Cardiac fibroblast (primary cell): ENCODE results near the gene TWIST1.

Source experiments
- DNase-seq, 2 donors: peaks; one replicate each; pipeline versions ENCODE4 v3.0.0 to v3.0.0-alpha.2; 2010; ENCODE audit warnings: low read depth in 2 of 2
- H3K4me3 ChIP-seq, 2 donors: replicated peaks in 1 of 2; 1 replicate in 1 of 2; 2 replicates in 1 of 2; pipeline ENCODE4 v1.5.1; 2011; ENCODE audit warnings: low read depth in 2 of 2, low read length in 2 of 2, mild to moderate bottlenecking in 2 of 2, moderate library complexity in 1 of 2
- TF ChIP-seq, protein P1 (sequence below): IDR thresholded peaks from one replicate; pipeline ENCODE4 v1.5.1; 2011; ENCODE audit warnings: low read depth, mild to moderate bottlenecking, low read length, inconsistent platforms

The TWIST1 gene

DNA sequence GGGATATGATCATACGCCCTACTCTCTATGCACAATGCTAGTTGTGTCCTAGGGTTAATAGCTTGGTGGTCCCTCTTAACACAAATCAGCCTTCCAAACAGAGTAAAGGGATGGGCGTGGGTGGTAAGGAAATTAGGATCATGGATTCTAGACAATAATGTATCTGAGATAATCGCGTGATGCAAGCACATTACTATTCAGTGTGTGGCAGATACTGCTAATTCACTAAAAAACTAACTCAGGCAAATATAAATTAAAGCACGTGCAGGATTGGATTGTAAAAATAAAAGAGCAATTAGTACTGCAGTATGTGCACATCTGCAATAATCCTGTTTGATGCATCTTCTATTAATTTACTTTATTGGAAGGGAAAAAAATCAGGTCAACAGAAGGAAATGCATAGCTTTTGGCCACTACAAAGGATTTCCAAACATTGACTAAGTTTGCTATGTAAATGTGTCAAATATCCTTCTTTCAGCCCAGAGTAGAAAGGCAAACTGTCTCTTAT, 22.0 kb downstream of the TWIST1 start:
- DNase-seq: no peak
- H3K4me3 ChIP-seq: no peak overlapping the region
- TF ChIP-seq, protein P1, sequence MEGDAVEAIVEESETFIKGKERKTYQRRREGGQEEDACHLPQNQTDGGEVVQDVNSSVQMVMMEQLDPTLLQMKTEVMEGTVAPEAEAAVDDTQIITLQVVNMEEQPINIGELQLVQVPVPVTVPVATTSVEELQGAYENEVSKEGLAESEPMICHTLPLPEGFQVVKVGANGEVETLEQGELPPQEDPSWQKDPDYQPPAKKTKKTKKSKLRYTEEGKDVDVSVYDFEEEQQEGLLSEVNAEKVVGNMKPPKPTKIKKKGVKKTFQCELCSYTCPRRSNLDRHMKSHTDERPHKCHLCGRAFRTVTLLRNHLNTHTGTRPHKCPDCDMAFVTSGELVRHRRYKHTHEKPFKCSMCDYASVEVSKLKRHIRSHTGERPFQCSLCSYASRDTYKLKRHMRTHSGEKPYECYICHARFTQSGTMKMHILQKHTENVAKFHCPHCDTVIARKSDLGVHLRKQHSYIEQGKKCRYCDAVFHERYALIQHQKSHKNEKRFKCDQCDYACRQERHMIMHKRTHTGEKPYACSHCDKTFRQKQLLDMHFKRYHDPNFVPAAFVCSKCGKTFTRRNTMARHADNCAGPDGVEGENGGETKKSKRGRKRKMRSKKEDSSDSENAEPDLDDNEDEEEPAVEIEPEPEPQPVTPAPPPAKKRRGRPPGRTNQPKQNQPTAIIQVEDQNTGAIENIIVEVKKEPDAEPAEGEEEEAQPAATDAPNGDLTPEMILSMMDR: no peak

DNA sequence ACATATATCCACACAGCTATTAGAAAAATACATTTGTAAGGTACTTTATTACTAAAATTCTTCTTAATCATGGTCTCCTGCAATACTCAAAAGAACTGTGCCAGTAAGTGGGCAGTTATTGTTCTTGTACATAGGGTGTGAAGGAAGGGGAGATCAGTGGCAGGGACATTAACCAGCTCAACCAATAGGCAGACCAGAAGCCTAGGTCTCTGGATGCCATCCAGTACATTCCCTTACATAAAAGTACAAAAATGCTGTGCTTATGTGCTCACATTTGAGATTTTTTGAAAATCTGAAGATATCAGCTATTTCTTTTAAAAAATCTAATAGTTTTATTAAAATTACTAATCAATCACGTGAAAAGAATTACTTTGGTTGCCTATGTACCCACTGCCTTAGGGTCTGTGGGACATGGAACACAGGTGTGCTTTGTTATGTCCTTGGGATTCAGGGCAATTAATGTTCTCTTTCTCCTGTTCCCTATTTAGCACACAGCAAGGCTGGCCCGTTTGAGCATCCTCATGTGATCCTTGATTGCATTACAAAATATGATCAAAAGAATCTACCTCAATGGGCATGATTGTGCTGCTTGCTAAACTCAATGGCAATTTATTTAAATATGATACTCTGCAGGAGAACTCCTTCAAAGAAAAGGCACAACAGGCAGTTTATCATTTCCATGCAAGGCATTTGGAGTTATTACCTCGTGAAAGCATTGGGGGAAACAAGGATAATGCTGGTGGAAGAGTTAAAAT, 22.7 kb downstream of the TWIST1 start:
- DNase-seq: no peak
- TF ChIP-seq, protein P1: no peak
- H3K4me3 ChIP-seq: no peak overlapping the region

DNA sequence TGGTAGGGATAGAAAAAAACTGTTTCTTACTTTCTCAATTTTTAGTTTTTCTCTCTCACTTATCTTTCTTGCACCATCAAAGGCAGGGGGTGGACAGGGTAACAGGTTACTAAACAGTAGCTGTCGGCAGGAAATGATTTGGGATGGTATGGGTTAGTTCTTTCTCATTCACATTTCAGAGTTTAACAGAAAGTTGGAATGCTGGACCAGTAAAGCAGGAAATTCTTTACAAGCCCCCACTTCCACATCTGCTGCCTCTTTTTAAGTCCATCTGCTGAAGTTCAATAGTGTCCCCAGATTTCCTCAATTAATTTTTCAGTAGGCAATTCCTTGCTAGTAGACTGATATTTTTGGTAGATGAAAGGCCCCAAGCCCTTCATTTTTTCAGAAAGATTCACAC, 23.3 kb downstream of the TWIST1 start:
- no peak for DNase-seq
- TF ChIP-seq, protein P1: no peak
- H3K4me3 ChIP-seq: no peak overlapping the region

DNA sequence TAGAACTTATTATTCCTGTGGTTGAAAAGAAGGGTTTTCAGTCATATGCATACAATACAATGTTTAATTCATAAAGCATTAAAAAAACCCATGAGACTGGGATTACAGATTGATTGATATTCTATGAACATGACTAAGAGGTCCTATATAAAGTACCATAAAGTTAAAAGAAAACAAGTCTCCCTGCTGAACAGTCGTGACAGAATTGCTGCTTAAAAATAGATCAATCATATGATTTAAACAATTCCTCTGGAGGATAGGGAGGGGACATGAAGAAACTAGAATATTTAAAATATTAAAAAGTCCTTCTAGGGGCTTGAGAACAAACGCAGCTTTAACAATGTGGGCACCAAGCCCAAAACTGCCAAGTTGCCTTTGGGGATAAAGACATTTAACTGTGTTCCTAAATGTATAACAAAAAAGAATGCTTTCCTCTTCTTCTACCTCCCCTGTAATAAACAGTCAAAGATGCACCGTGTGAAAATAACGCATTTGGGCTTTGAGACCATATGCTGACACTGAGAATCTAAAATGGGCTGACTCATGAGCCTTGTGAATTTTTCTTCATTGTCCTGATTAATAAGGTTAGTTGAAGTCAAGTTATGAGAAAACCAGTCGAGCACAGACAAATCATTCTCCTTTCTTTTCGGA, 25.8 kb downstream of the TWIST1 start:
- no peak for DNase-seq
- no peak overlapping the region for H3K4me3 ChIP-seq
- TF ChIP-seq, protein P1: no peak

DNA sequence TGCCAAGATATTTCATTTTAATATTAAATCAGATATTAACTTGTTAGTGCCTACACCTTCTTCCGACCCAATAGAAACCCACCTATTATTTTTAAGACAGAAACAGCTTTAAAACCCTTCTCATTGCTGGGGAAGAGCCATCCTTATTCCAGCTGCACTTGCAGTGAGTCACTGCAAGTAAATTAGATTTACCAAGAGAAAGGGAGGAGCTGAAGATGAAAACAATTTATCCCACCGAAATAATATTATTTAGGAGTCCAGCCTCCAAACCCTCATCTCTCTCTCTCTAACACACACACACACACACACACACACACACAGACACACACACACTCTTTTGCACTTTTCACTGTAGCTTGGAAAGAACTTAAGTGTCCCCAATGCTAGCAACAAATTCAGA, 26.9 kb downstream of the TWIST1 start:
- TF ChIP-seq, protein P1: no peak
- no peak overlapping the region for H3K4me3 ChIP-seq
- no peak for DNase-seq

DNA sequence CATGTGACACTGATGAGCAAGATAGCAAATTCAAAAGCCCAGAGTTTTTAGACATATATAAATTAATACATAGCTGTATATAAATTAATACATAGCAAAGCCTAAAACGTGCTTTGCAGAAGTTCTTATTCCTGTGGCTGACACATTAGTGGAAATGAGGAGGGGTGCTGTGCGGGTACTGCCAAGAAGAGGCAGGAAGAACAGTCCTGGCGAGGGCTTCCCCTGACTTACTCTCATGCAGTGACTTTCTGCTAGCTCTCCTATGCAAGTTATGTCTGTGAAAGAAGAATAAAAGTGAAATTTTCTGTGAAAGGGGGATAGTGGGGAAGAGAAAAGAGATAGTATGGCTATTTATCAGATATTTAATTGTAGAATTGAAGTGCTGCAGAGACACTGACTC, 27.6 kb downstream of the TWIST1 start:
- H3K4me3 ChIP-seq: no peak overlapping the region
- DNase-seq: no peak
- TF ChIP-seq, protein P1: no peak
